A673 (cell line): ENCODE data around the gene RPH3AL. TPM values are rescaled to one million over a fixed set of nuclear protein-coding genes. Genes with fewer than 3 reads are reported as not detected.
"Not testable (repeated sequence)": the region's sequence is repeated elsewhere in the genome, so short reads cannot be mapped to it uniquely, and the experiment has no call there.

ENCODE experiments used
- BruUV-seq: library from RNA; stranded (reverse); fragments of 400-500 nt; replicated peaks from 2 replicates; lab custom pipeline; 2021; lab: Mats Ljungman, UMichigan
- CTCF ChIA-PET: fragments of 300-600 bp; sonication (Branson Sonifier 250); formaldehyde crosslinking; loops from one replicate; lab custom pipeline; 2022; ENCODE audit warnings: antibody characterized with exemption; lab: Charles Lee
- POLR2A ChIA-PET: fragments of 300-600 bp; sonication (Branson Sonifier 250); formaldehyde crosslinking; loops from one replicate; lab custom pipeline; 2022; ENCODE audit warnings: antibody characterized with exemption; ENCODE audit not compliant: low non-redundant PET; lab: Charles Lee
- DNase-seq: peaks from one replicate; pipeline ENCODE4 v3.0.0-alpha.2; 2015; ENCODE audit warnings: low spot score
- H3K27ac ChIP-seq: fragments of 200-600 bp; sonication (generic); 2 replicates; pipeline ENCODE4 v1.5.1; 2016; ENCODE audit warnings: mixed run types, low read depth, mild to moderate bottlenecking, mixed read lengths, antibody characterized with exemption, low read length; ENCODE audit not compliant: poor library complexity, severe bottlenecking
- H3K27me3 ChIP-seq: fragments of 200-600 bp; sonication (generic); replicated peaks from 2 replicates; pipeline ENCODE4 v1.6.1; 2017; ENCODE audit warnings: mixed run types, low read depth, mild to moderate bottlenecking, mixed read lengths, antibody characterized with exemption, low read length; ENCODE audit not compliant: insufficient read depth, poor library complexity
- H3K36me3 ChIP-seq: fragments of 200-600 bp; sonication (generic); 2 replicates; pipeline ENCODE4 v1.6.1; 2016; ENCODE audit warnings: mixed run types, mild to moderate bottlenecking, mixed read lengths, antibody characterized with exemption, low read length; ENCODE audit not compliant: insufficient read depth, poor library complexity, severe bottlenecking
- H3K4me1 ChIP-seq: fragments of 200-600 bp; sonication (generic); 2 replicates; pipeline ENCODE4 v1.6.1; 2017; ENCODE audit warnings: mixed run types, mild to moderate bottlenecking, mixed read lengths, antibody characterized with exemption, low read length; ENCODE audit not compliant: insufficient read depth, poor library complexity, severe bottlenecking
- H3K4me3 ChIP-seq: fragments of 200-600 bp; sonication (generic); 2 replicates; pipeline ENCODE4 v1.5.1; 2016; ENCODE audit warnings: low read depth, mixed run types, mild to moderate bottlenecking, mixed read lengths, low read length; ENCODE audit not compliant: poor library complexity, severe bottlenecking
- H3K9me3 ChIP-seq: fragments of 200-600 bp; sonication (generic); 2 replicates; pipeline ENCODE4 v1.6.1; 2016; ENCODE audit warnings: mixed run types, low read depth, mild to moderate bottlenecking, mixed read lengths, antibody characterized with exemption, low read length; ENCODE audit not compliant: poor library complexity, severe bottlenecking
- CTCF ChIP-seq: fragments of 300-800, 200-600 bp; sonication (generic); conservative IDR thresholded peaks from 2 replicates; pipeline ENCODE4 v1.5.1; 2017; ENCODE audit warnings: low read depth, mild to moderate bottlenecking, antibody characterized with exemption, low read length, moderate library complexity, mixed read lengths
- EZH2 ChIP-seq: fragments of 200-600 bp; sonication (generic); IDR thresholded peaks from 2 replicates; pipeline ENCODE4 v1.6.1; 2017; ENCODE audit warnings: borderline replicate concordance, low read depth, mild to moderate bottlenecking, mixed read lengths, antibody characterized with exemption, low read length; ENCODE audit not compliant: poor library complexity, severe bottlenecking
- intact Hi-C: fragments of 100-400 bp; cut with micrococcal nuclease; formaldehyde crosslinking; loops from one replicate; pipeline ENCODE4 v1.10.0; 2022; ENCODE audit not compliant: unreplicated experiment
- total RNA-seq: library from RNA; stranded (reverse); gene quantifications from 2 replicates; pipeline ENCODE4 v1.2.3, GENCODE V29; 2021

Gene RPH3AL
- total RNA-seq, 1 experiment from 2014 or later, result 0.82 TPM

- CTCF ChIA-PET, result no interaction called here
- POLR2A ChIA-PET, result no interaction called here
- no peak for TF ChIP-seq CTCF
- no peak for TF ChIP-seq EZH2
- H3K27ac ChIP-seq, result no peak overlapping the region
- no TSS peak for BruUV-seq
- intact Hi-C loops, result no loop called here
- DNase-seq, result no peak
- H3K4me1 ChIP-seq, result no peaks in the 10 kb centered on the region
- H3K4me3 ChIP-seq, result no peak overlapping the region
- no peaks in the 10 kb centered on the region for H3K36me3 ChIP-seq
- no peaks in the 10 kb centered on the region for H3K9me3 ChIP-seq
- H3K27me3 ChIP-seq, result peaks cover 7% of the 10 kb centered on the region
Observed at GRCh38 chr17:273981-274832, 78.4 kb downstream of the RPH3AL start.

- H3K9me3 ChIP-seq, POLR2A ChIA-PET, H3K27me3 ChIP-seq, BruUV-seq, intact Hi-C loops, H3K4me1 ChIP-seq, H3K27ac ChIP-seq, H3K4me3 ChIP-seq, DNase-seq, H3K36me3 ChIP-seq, CTCF ChIA-PET: not testable (repeated sequence)
Observed at GRCh38 chr17:272856-273255, 79.8 kb downstream of the RPH3AL start.

- H3K9me3 ChIP-seq, H3K36me3 ChIP-seq, H3K27ac ChIP-seq, CTCF ChIA-PET, H3K27me3 ChIP-seq, intact Hi-C loops, H3K4me3 ChIP-seq, POLR2A ChIA-PET, DNase-seq, H3K4me1 ChIP-seq, BruUV-seq: not testable (repeated sequence)
Observed at GRCh38 chr17:271928-272623, 80.5 kb downstream of the RPH3AL start.

GRCh38 chr17:269616-270514 lies 82.7 kb downstream of the RPH3AL start:
- H3K9me3 ChIP-seq, result no peaks in the 10 kb centered on the region
- BruUV-seq, result no TSS peak
- ChIA-PET POLR2A (no interaction called here), CTCF (no interaction called here)
- no peaks in the 10 kb centered on the region for H3K36me3 ChIP-seq
- no peak overlapping the region for H3K27ac ChIP-seq
- no peak for DNase-seq
- H3K4me3 ChIP-seq, result no peak overlapping the region
- no peaks in the 10 kb centered on the region for H3K4me1 ChIP-seq
- no peaks in the 10 kb centered on the region for H3K27me3 ChIP-seq
- intact Hi-C loops, result no loop called here
- TF ChIP-seq CTCF, result no peak
- no peak for TF ChIP-seq EZH2
